Right ventricle myocardium inferior (tissue), 1 donor: ENCODE results near the gene DIO2. TPM values are rescaled to one million over a fixed set of nuclear protein-coding genes. Genes with fewer than 3 reads are reported as not detected.
A peak's percentile ranks its signal among the peaks of the same experiment; 100 is the strongest.

ENCODE experiments used
- ATAC-seq: fragments of 200-7000 bp; cut with Tn5 transposase; one replicate; pipeline ENCODE4 v1.9.1; 2020; ENCODE audit warnings: mild to moderate bottlenecking, moderate library complexity
- DNase-seq: peaks from one replicate; pipeline ENCODE4 v3.0.0; 2021; ENCODE audit errors: missing footprints
- intact Hi-C: fragments of 100-400 bp; cut with DNase I; formaldehyde crosslinking; loops from one replicate; pipeline ENCODE4 v1.11.0; 2022
- long read RNA-seq: library from polyadenylated mRNA; unstranded; transcript quantifications from one replicate; pipeline ENCODE4 v2.0.0, GENCODE V29; 2021
- total RNA-seq: library from RNA; stranded (reverse); fragmentation: NEBNext Ultra II Directional; extraction: Animal tissue kit (Norgen Biotek cat#: 25700); gene quantifications from one replicate; pipeline ENCODE4 v1.2.1, GENCODE V29; 2021
- donor health status: DM: no; HTN: yes; CAD: no; lungs with severe emphysema.

The DIO2 gene
- total RNA-seq = 1.6 TPM
- long read RNA-seq = 0 reads

- ATAC-seq (peak; percentile 82), DNase-seq (peak; percentile 67)
- intact Hi-C loops = loop anchor here (10.0 kb wide), 2 partner anchors 53 to 373 kb away; no protein-coding TSS in a partner anchor
Observed at GRCh38 chr14:80211153-80212022, at the start of gene DIO2. Gene DIO2, minus strand, starts transcription at chr14:80211504. Its CDS starts 32 bp downstream, at chr14:80211472.

GRCh38 chr14:80260645-80261044, 49.3 kb upstream of the DIO2 start:
- intact Hi-C loops = loop anchor here (10.0 kb wide), 1 partner anchor 46 kb away; the partner anchor contains the start of gene DIO2
- ATAC-seq = peak; percentile 84
- DNase-seq = no peak

- no peak for DNase-seq
- no peak for ATAC-seq
- intact Hi-C loops = no loop called here
Observed at GRCh38 chr14:80239631-80240030, 28.3 kb upstream of the DIO2 start.

GRCh38 chr14:80237143-80237542, 25.8 kb upstream of the DIO2 start:
- ATAC-seq = no peak
- no peak for DNase-seq
- intact Hi-C loops = no loop called here

- ATAC-seq (no peak), DNase-seq (no peak)
- intact Hi-C loops = no loop called here
Observed at GRCh38 chr14:80233470-80234089, 22.3 kb upstream of the DIO2 start.

GRCh38 chr14:80231702-80232101, 20.4 kb upstream of the DIO2 start:
- intact Hi-C loops = no loop called here
- ATAC-seq = no peak
- DNase-seq = no peak

- ATAC-seq = no peak
- intact Hi-C loops = no loop called here
Observed at GRCh38 chr14:80223696-80224465, 12.6 kb upstream of the DIO2 start.

GRCh38 chr14:80216818-80217217, 5.5 kb upstream of the DIO2 start:
- DNase-seq (no peak), ATAC-seq (no peak)
- intact Hi-C loops = loop anchor here (10.0 kb wide), 2 partner anchors 48 to 368 kb away; no protein-coding TSS in a partner anchor

More at GRCh38 chr14:80223696-80224465, 12.6 kb upstream of the DIO2 start:
- DNase-seq = no peak

- peak; percentile 63 for DNase-seq
- intact Hi-C loops = loop anchor here (10.0 kb wide), 2 partner anchors 49 to 369 kb away; no protein-coding TSS in a partner anchor
- ATAC-seq = peak; percentile 83
Observed at GRCh38 chr14:80215756-80216581, 4.7 kb upstream of the DIO2 start.

GRCh38 chr14:80215081-80215480, 3.8 kb upstream of the DIO2 start:
- intact Hi-C loops = loop anchor here (10.0 kb wide), 2 partner anchors 50 to 370 kb away; no protein-coding TSS in a partner anchor
- DNase-seq (no peak), ATAC-seq (no peak)

- no peak for DNase-seq
- intact Hi-C loops = loop anchor here (10.0 kb wide), 2 partner anchors 51 to 371 kb away; no protein-coding TSS in a partner anchor
- no peak for ATAC-seq
Observed at GRCh38 chr14:80213602-80214001, 2.3 kb upstream of the DIO2 start.

- intact Hi-C loops = loop anchor here (10.0 kb wide), 2 partner anchors 53 to 373 kb away; no protein-coding TSS in a partner anchor
- peak; percentile 19 for ATAC-seq
Observed at GRCh38 chr14:80212023-80212397, 706 bp upstream of the DIO2 start.

GRCh38 chr14:80208461-80208860, 2.8 kb downstream of the DIO2 start:
- intact Hi-C loops = no loop called here
- DNase-seq = no peak
- ATAC-seq = no peak

More at GRCh38 chr14:80212023-80212397, 706 bp upstream of the DIO2 start:
- no peak for DNase-seq

- no peak for ATAC-seq
- intact Hi-C loops = no loop called here
Observed at GRCh38 chr14:80206351-80207080, 4.8 kb downstream of the DIO2 start.

GRCh38 chr14:80202888-80203562, 8.3 kb downstream of the DIO2 start:
- intact Hi-C loops = no loop called here
- no peak for ATAC-seq
- peak; percentile 57 for DNase-seq

More at GRCh38 chr14:80206351-80207080, 4.8 kb downstream of the DIO2 start:
- DNase-seq = no peak

- no peak for ATAC-seq
- DNase-seq = no peak
- intact Hi-C loops = no loop called here
Observed at GRCh38 chr14:80200093-80200492, 11.2 kb downstream of the DIO2 start.

GRCh38 chr14:80188571-80188970, 22.7 kb downstream of the DIO2 start:
- no peak for DNase-seq
- intact Hi-C loops = no loop called here
- ATAC-seq = no peak
